Measurements from ENCODE around the gene KIF3C.
"Not testable (repeated sequence)": the region's sequence is repeated elsewhere in the genome, so short reads cannot be mapped to it uniquely, and the experiment has no call there.

KIF3C gene

DNA sequence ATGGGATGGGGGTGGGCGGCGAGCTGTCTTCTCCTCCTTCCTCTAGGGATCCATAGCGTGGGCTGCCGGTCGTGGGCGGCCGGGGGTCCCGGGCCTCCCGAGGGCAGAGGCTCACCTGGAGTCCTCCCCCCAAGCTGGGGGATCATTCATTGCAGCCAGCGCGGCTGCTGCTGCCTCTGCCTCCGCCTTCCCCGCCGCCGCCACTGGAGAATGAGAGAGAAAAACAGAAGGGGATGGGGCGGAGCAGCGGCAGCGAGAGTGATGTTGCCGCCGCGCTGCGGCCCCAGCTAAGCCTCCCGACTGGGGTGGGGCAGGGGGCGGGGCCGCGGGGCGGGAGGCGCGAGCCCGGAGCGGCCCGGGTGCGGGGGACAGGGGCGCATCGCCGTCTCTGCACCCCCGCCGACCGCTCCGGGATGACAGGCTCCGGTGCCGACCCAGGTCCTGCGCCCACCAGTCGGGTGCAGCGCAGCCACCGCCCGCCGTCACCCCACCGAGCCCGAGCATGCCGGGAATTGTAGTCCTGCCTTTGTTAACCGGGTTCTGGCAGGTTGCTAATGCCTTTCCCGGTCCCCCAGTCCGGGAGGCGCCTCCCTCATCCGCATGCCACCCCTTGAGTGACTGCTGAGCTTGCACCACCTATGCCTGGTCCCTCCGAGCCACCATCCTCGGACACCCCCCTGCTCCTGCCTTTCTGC is at the start of gene KIF3C:
Gene KIF3C, minus strand, starts transcription at position 225 of the 695 bp plus-strand sequence. CDS start 580 bp downstream, outside the sequence.
- DNase-seq (ENCODE audit: low spot score) = peak; percentile 79

DNA sequence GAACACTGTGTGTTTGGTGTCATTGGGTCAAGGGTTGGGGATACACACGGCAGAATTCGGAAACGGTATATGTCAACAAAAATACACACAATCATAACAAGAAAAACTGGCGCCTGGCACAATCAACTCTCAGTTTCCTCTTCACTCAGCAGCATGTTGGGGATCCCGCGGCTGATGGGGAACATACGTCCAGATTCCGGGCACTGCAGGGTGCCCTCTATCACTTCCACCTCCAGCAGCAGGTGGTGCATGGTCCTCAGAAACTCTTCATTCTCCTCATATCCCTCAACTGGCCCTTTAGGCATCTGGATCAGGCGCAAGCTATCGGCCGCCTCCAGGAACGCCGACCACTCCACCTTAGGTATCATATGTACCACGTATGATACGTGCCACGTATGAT is 45.8 kb upstream of the KIF3C start:
- DNase-seq (ENCODE audit: low spot score) = not testable (repeated sequence)

DNA sequence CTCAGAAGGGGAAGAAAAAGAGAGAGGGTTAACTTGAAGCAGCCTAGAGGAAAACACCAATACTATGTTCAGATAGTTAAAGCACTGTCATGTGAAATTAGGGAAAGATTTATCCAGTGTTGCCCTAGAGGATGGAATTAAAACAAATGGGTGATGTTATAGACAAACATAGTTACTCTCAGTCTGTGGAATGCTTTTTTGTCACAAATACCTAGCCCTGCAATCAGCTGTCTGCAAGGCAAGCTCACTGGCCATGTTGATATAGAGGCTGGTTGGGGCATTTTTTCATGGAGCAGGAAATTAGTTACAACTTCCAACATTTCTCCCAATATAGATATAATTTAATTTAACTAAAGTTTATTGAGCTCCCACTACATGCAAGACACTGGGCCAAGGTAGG is 43.2 kb upstream of the KIF3C start:
- no peak for DNase-seq (ENCODE audit: low spot score)

DNA sequence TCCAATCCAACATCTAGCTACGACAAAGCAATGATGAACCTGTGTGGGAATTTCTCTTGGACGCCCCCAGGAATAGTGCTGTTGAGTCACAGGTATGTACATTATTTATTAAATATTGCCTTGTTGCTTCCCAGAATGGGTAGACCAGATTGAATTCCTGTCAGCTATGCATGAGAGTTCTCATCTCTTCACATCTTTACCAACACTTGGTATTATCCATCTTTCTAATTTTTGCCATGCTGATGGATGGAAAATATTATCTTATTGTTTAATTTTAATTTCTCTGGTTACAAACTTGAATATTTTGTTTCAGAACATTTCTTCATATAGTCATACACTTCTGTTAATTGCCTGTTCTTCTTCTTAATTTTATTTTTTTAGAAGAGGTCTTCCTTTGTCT is 42.0 kb upstream of the KIF3C start:
- DNase-seq (ENCODE audit: low spot score) = no peak

DNA sequence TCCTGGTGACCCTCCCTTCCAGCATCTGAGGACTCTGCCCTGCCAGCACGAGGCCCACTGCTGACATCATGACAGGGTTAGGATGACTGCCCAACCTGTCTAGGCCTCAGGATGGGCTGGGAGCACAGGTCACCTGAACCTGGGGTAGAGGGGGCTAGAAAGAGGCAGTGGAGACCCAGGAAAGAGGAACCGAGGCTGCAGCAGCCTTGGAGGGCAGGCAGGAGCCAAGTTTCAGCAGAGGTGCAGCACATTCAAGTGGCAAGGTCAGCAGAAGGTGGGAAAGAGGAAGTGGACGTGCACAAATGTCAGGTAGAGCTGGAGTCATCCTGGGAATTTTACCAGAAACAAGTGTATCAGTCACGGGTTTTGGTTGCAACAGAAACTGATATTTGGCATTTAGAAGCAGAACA is 37.9 kb upstream of the KIF3C start:
- DNase-seq (ENCODE audit: low spot score) = no peak

DNA sequence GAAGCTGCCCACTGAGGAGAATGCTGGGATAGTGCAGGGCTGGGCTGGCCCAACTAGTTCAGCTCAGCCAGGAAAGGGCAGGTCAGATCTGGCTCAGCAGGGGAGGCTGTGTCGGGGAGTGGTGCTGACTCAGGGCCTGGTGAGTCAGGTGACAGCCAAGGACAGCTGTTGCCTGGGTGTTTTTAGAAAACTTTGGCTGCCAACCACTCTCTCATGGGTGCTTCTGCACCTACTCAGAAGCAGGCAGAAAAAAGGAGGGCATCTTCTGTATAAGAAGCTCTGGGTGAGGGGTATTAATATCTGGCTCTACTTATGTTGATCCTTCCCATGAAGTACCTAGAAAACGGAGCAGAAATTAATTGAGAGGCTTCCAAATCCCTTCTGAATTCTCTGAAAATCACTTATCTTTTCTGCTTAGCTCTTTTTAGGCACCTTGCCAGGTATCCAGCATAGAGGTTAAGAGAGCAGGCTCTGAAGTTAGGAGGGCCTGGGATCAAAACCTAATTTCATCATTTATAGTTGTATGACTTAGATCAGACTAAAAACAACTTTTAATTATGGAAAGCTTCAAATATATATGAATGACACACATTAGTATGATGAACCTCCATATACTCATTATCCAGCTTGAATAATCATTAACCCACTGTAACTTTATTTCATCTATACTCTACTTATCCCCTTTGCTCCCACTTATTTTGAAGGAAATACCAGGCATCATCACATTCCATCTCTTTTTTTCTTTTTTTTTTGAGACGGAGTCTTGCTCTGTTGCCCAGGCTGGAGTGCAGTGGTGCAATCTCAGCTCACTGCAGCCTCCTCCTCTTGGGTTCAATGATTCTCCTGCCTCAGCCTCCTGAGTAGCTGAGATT is 36.1 kb upstream of the KIF3C start:
- DNase-seq (ENCODE audit: low spot score) = peak; percentile 18

DNA sequence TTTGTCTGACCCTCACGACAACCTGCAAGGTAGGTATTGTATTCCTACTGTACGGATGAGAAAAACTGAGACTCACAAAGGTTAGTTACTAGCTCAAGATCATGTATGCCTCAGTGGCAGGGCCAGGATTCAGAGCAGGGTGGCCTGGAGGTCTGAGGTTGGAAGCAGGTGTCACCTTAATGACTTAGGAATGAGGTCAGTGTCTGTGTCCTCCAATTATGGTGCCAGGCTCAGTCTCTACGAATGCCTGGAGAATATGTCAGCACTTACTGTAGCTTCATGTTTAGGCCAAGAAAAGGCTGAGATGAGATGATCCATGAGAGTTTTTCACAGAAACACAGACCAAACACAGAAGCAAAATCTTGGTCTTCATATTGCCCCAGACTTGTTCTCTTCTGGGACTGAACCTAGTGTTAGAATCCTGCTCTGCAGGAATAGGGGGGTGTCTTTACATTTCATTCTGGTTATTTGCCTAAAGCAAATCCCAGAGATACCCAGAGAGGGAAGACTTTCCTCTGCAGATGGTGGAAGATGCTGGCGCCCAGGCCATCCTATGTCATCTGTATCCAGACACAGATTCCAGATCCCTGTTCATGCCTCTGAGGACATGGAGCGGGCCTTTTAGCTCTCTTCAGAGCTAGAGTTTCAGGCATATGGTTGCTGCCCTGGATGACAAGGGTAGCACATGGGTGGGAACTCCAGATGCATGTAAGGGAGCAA is 35.3 kb upstream of the KIF3C start:
- no peak for DNase-seq (ENCODE audit: low spot score)

DNA sequence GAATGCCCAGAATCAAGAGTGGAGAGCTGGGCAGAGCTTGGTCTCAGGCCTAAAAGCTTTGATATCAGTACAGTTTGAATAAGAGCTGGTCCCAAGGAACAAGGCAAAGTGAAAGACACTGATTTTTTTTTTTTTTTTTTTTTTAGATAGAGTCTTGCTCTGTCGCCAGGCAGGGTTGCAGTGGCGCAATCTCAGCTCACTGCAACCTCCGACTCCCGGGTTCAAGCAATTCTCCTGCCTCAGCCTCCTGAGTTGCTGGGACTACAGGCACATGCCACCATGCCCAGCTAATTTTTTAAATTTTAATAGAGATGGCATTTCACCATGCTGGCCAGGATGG is 34.4 kb upstream of the KIF3C start:
- not testable (repeated sequence) for DNase-seq (ENCODE audit: low spot score)

DNA sequence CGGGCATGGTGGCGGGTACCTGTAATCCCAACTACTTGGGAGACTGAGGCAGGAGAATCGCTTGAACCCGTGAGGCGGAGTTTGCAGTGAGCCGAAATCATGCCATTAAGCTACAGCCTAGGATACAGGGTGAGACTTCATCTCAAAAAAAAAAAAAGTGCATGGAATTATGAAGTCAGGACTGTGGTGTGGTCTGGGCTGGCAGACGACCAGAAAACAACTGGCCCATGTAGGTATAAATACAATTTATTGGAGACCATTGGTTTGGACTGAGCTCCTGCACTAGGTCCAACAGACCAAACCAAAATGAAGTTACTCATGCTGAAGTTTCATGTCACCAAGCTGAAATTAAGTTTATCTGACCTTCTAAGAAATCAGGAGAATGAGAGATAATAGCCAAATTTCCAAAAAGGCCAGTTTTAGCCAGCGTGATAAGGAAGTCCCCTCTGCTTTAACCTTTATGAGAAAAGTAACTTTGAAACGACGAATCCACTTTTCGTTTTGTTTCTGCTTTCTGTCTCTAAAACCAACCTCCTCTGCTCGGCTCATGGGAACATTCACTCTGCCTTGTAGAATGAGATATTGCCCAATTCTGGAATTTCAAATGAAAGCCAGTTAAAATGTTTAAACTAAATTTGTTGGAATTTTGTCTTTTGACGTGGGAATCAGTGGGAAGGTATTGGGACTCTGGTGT is 33.9 kb upstream of the KIF3C start:
- DNase-seq (ENCODE audit: low spot score) = no peak

DNA sequence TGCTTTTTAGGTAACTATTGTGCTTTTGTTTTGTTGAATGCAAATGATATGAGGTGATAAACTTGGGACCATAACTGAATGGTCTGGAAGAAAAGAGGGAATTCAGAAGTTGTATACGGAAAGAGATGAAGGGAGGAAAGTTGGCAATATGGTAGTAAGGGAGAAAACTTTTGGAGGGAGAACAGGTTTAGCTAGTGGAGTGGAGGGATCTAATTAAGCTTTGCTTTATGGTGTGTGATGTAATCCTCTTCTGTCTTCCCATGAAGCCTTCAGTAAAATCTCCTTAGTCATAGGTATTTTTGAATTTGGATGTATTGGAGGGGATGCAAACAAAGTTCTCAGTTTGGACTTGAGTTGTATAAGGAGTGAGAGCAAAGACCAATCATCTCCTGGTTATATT is 31.4 kb upstream of the KIF3C start:
- no peak for DNase-seq (ENCODE audit: low spot score)

DNA sequence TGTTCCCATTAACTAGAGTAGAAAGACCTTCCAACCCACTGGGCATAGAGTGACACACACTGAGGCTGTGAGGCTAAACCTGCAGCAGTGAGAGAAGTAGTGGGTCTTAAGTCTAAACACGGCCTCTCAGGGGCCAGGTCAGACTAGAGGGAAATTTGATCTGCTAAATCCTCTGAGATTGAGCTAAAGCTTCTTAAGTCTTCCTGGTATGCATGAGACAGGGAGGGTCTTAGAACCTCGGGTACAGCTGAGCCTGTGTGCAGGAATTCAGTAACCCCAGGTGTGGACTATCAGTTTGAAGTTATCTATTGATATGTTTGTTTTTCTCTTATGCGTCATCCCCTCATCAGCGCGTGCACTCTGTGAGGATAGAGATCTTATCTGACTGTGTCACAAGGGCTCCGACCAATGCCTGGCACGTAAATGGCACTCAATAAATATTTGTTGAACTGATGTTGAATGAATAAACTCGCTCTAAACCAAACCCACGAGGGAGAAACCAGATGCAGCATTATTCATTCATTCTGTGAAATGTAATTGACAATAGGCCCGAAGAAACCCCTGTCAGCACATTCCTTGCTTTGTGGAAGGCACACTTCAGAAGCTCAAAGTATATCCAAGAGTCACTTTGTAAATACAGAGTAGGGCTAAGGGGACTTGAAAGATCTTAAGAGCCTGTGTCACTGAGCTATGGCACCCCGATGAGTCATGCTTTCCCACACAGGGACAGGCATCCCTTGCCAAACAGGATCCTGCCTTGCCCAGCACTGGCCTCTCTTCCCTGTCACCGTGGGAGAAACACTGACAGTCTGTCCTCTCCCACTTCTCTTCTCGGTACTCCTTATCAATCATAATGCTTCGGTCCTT is 29.9 kb upstream of the KIF3C start:
- no peak for DNase-seq (ENCODE audit: low spot score)

DNA sequence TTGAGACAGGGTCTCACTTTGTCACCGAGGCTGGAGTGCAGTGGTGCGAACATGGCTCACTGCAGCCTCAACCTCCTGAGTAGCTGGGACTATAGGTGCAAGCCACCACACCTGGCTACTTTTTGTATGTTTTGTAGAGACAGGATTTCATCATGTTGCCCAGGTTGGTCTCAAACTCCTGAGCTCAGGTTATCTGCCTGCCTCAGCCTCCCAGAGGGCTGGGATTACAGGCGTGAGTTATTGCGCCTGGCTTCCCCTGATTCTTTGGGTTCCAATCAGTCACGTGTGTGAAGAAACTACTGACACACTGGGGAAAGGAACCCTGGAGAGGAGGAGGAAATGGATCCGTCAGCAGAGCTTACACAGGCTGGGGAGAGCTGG is 29.3 kb upstream of the KIF3C start:
- no peak for DNase-seq (ENCODE audit: low spot score)

DNA sequence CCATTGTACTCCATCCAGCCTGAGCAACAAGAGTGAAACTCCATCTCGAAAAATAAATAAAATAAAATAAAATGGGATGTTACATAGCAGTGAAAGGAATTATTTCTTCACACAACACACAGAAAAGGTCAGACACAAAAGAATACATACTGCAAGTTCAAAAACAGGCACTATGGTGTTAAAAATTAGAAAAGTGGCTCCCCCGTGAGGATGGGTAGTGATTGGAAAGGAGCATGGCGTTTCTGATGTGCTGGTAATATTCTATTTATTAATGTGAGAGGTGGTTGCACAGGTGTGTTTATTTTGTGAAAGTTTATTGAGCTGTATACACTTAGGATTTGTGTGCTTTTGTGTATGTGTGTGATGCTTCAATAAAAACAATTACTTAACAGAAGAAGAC is 28.6 kb upstream of the KIF3C start:
- DNase-seq (ENCODE audit: low spot score) = no peak

DNA sequence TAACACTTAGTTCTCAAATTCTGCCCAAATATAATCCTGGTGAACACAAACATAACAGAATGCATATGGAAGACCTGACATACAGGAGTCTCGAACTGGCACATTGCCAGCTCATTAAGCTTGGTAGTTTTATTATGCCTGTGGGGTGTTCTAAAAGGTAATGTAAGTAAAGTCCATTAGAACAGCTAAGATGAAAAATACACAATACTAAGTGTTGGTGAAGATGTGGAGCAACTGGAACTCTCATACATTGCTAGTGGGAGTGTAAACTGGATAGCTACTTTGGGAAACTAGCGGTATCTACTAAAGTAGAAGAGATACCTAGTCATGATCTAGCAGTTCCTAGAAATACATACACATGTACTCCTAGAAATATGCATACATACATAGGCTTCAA is 27.3 kb upstream of the KIF3C start:
- no peak for DNase-seq (ENCODE audit: low spot score)

DNA sequence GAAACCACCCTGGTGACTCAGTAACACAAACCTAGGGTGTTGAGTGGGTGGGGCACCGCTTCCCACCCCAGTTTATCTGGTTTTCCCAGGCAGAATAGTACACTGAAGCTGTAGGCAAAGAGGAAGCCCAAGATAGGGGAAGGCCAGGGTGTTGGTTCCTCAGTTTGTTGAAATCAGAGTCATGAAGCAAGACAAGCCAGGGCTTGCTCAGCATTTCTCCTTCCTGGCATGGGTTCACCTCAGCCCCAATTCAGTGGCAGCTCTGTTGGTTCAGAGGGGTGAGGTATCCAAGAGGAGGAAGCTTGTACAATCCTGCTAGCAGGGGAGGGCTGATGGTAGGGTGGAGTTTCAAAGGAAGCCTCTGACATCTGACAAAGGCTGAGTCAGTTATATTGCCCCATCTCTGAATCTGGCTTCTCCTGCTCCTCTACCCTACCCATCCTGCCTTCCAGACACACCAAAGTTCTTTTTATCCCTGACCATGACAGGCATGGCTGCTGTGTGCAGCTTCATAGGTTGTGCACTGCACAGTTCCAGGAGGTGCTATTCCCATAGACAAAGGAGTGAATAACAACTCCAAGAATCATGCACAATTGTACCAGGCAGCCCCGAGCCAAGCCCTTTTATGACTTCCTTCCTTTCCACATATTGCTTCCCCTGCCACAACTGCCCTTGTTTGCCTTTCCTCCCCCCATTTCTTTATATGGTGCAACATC is 26.7 kb upstream of the KIF3C start:
- DNase-seq (ENCODE audit: low spot score) = peak; percentile 19

DNA sequence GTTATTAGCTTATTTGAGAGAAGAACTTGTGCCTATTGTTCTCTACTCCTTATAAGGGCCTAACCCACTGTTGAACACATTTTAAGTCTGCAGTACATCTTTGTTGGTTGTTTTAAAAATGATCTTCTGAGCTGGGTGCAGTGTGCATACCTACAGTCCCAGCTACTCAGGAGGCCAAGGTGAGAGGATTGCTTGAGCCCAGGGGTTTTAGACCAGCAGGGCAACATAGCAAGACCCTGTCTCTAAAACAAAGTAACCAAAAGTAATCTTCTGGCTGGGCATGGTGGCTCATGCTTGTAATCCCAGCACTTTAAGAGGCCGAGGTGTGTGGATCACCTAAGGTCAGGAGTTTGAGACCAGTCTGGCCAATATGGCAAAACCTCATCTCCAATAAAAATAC is 25.8 kb upstream of the KIF3C start:
- no peak for DNase-seq (ENCODE audit: low spot score)

DNA sequence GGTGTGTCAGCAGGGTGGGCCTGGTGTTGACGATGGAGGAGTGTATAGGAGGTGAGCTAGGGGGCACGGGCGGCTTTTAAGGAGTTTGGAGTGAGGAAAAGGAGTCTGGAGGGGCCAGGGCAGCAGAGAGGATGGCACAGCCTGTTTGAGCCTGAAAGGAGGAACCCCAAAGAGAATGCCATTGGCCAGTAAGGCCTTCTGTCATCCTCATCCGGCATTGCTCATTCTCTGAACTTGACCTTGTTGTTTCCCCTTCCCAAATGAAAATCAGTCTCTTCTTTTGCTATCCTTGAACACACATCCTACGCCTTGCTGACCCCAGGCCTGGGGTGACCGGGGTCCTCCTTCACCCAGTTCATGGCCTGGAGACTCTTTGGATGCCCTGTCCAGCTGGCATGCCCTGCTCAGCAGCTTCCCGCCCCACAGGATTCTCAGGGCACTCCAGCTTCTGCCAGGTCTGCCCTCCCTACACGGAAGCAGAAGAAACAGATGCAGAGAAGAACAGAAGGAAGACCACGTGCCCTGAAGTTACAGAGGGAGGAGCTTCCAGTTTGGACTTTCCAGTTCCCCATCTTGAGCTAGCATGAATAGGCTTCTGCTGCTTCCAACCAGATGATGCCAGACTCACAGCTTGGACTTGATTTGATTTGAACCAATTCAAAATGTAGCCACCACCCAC is 20.5 kb upstream of the KIF3C start:
- DNase-seq (ENCODE audit: low spot score) = no peak

DNA sequence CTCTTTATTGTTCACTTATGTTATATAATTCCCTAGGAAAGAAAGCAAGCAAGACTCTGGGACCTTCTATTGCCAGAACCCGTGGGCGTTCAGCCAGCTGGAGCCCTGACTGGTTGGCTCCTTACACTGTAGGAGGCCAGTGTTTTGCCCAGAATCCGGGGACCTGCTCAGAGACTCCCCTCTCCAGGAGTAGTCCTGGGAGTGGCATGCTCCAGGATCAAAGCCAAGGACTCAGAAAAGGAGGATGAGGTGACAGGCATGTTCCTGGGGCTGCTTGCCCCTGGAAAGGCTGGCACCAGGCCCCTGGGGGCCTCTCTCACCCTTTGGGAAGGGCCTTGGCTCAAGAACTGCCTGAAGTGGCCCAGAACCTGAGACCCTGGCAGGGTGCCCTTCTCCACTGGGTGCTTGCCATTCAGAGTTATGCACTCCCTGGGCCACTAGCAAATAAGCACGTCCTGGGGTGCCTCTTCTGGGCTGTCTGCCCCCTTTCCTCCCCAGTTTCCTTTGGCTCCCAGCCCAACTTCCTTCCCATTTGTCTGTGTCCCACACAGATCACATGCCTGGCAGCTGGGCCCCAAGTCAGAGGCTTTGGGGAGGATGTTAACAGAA is 19.6 kb upstream of the KIF3C start:
- no peak for DNase-seq (ENCODE audit: low spot score)

DNA sequence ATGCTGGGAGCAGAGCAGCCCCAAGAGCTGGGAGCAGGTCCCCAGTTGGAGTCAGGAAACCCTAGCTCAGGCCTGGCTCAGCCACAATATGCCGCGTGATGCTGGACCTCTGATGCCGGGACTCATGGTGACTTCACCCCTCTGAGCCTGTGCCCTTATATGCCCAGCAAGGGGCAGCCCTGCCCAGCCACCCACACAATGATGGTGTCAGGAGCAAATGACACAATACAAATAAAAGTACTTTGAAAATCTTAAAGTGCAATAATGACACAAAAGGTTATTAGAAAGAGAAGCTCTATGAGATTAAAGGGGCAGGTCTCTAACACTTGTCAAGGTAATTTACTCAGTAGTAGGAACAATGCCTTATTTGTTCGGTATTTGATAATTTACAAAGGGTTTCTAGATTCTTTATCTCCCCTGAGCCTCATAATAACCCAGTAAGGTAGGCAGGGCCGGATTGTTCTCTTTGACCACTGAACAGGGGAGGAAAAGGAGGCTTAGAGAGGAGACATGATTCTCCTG is 18.3 kb upstream of the KIF3C start:
- no peak for DNase-seq (ENCODE audit: low spot score)
